Naive B cell (primary cell): ENCODE data around the gene TK1. TPM values are rescaled to one million over a fixed set of nuclear protein-coding genes. Genes with fewer than 3 reads are reported as not detected.

ENCODE experiments used
- ATAC-seq, 2 donors: fragments of 150-1000 bp; cut with Tn5 transposase; 2 replicates each; pipeline ENCODE4 v1.10.0; 2021; ENCODE audit warnings: low read depth in 2 of 2, mild to moderate bottlenecking in 2 of 2, moderate library complexity in 2 of 2
- DNase-seq: peaks from one replicate; pipeline ENCODE4 v3.0.0; 2022
- H3K27ac Mint-ChIP-seq, 6 donors: one replicate each; pipeline ENCODE4 v1.8.0; 2020 to 2022; ENCODE audit warnings: mild to moderate bottlenecking in 6 of 6, mixed read lengths in 6 of 6, moderate library complexity in 5 of 6, inconsistent platforms in 2 of 6
- H3K27me3 Mint-ChIP-seq, 3 donors: one replicate each; pipeline ENCODE4 v1.8.0; 2021 to 2022; ENCODE audit warnings: mixed read lengths in 3 of 3, mild to moderate bottlenecking in 1 of 3
- H3K36me3 Mint-ChIP-seq, 2 donors: one replicate each; pipeline ENCODE4 v1.8.0; 2020 to 2022; ENCODE audit warnings: mixed read lengths in 2 of 2, inconsistent platforms in 1 of 2, mild to moderate bottlenecking in 1 of 2
- H3K4me1 Mint-ChIP-seq, 3 donors: one replicate each; pipeline ENCODE4 v1.8.0; 2020 to 2022; ENCODE audit warnings: mixed read lengths in 3 of 3, inconsistent platforms in 1 of 3, mild to moderate bottlenecking in 1 of 3, moderate library complexity in 1 of 3
- H3K4me3 Mint-ChIP-seq, 8 donors: one replicate each; pipeline ENCODE4 v1.8.0; 2020 to 2022; ENCODE audit warnings: mild to moderate bottlenecking in 8 of 8, mixed read lengths in 8 of 8, moderate library complexity in 8 of 8, inconsistent platforms in 2 of 8
- H3K9me3 Mint-ChIP-seq, 7 donors: one replicate each; pipeline ENCODE4 v1.8.0; 2020 to 2022; ENCODE audit warnings: mixed read lengths in 7 of 7, mild to moderate bottlenecking in 5 of 7, inconsistent platforms in 2 of 7, moderate library complexity in 1 of 7
- polyA plus RNA-seq, 6 donors: library from polyadenylated mRNA; unstranded; fragments of 300-500 nt; fragmentation: Illumina TruSeq; gene quantifications; one replicate each; pipeline ENCODE4 v1.2.3, GENCODE V29; 2021; ENCODE audit warnings: low read depth in 6 of 6

Gene TK1
- polyA plus RNA-seq, 6 donors from 2014 or later, result 0.91 to 3.5 (median 2.1) TPM

DNA sequence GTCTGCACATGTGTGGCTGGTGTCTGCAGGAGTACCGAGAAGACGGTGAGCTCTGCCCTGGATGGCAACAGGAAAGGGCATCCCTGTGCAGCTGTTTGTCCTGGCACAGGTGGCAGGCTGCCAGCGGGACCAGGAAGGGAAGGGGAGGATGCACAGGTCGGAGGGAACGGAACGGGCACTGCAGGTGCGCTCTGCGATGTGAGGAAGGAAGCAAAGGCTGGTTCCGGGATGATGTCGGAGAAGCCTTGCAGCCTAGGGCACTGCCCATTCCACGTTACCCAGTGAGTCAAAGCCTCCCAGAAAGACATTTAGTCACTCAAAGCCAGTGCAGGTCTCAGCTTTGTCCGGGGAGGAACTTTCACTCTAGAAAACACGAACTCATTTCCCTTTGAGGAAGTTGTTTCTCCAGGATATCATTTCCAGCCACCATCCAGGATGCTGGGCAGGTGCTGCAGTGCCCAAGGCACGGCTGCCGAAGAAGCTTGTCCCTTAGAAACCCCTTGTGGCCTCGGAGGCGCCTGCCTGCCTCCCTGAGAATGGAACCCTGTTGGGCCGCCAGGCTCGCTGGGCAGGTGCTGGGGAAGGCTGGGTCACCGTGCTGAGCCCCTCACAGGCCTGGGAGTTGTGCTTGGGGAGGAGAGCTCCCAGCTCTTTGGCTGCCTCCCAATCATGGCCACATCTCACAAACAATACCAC is 40.1 kb upstream of the TK1 start:
- Mint-ChIP-seq H3K36me3 (no peaks in the 10 kb centered on the region), H3K4me1 (peaks cover 0 to 10% (median 7%) of the 10 kb centered on the region in 3 donors), H3K9me3 (no peaks in the 10 kb centered on the region), H3K27me3 (peaks cover 21 to 52% (median 22%) of the 10 kb centered on the region in 3 donors), H3K27ac (no peak overlapping the region), H3K4me3 (no peak overlapping the region)
- ATAC-seq (no peak), DNase-seq (no peak)

GRCh38 chr17:78226055-78226758 is 39.4 kb upstream of the TK1 start:
- ATAC-seq, result no peak
- H3K36me3 Mint-ChIP-seq, result no peaks in the 10 kb centered on the region
- H3K9me3 Mint-ChIP-seq, result no peaks in the 10 kb centered on the region
- H3K27me3 Mint-ChIP-seq, result peaks cover 16 to 46% (median 22%) of the 10 kb centered on the region in 3 donors
- H3K27ac Mint-ChIP-seq, result no peak overlapping the region
- DNase-seq, result no peak
- H3K4me3 Mint-ChIP-seq, result no peak overlapping the region
- peaks cover 0 to 10% (median 1%) of the 10 kb centered on the region in 3 donors for H3K4me1 Mint-ChIP-seq

DNA sequence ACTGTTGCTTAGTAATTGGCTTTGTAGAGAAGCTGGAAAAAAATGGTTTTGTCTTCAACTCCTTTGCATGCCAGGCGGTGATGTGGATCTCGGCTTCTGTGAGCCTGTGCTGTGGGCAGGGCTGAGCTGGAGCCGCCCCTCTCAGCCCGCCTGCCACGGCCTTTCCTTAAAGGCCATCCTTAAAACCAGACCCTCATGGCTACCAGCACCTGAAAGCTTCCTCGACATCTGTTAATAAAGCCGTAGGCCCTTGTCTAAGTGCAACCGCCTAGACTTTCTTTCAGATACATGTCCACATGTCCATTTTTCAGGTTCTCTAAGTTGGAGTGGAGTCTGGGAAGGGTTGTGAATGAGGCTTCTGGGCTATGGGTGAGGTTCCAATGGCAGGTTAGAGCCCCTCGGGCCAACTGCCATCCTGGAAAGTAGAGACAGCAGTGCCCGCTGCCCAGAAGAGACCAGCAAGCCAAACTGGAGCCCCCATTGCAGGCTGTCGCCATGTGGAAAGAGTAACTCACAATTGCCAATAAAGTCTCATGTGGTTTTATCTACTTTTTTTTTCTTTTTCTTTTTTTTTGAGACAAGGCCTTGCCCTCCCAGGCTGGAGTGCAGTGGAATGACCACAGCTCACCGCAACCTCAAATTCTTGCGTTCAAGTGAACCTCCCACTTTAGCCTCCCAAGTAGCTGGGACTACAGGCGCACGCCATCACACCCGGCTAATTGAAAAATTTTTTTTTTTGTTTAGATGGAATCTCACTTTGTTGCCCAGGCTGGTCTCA is 38.4 kb upstream of the TK1 start:
- H3K4me1 Mint-ChIP-seq, result peaks cover 0 to 5% (median 0%) of the 10 kb centered on the region in 3 donors
- H3K4me3 Mint-ChIP-seq, result no peak overlapping the region
- H3K27me3 Mint-ChIP-seq, result peaks cover 8 to 37% (median 15%) of the 10 kb centered on the region in 3 donors
- H3K36me3 Mint-ChIP-seq, result no peaks in the 10 kb centered on the region
- ATAC-seq, result no peak
- DNase-seq, result no peak
- no peaks in the 10 kb centered on the region for H3K9me3 Mint-ChIP-seq
- H3K27ac Mint-ChIP-seq, result no peak overlapping the region

GRCh38 chr17:78224231-78225087 is 37.6 kb upstream of the TK1 start:
- H3K4me1 Mint-ChIP-seq, result peaks cover 0 to 5% (median 0%) of the 10 kb centered on the region in 3 donors
- ATAC-seq, result no peak
- H3K27ac Mint-ChIP-seq, result no peak overlapping the region

GRCh38 chr17:78223765-78224164 is 36.9 kb upstream of the TK1 start:
- peaks cover 0 to 5% (median 0%) of the 10 kb centered on the region in 3 donors for H3K4me1 Mint-ChIP-seq
- ATAC-seq, result no peak

More at GRCh38 chr17:78224231-78225087, 37.6 kb upstream of the TK1 start:
- DNase-seq, result no peak
- no peaks in the 10 kb centered on the region for H3K9me3 Mint-ChIP-seq
- H3K27me3 Mint-ChIP-seq, result peaks cover 8 to 29% (median 15%) of the 10 kb centered on the region in 3 donors
- H3K4me3 Mint-ChIP-seq, result no peak overlapping the region
- no peaks in the 10 kb centered on the region for H3K36me3 Mint-ChIP-seq

DNA sequence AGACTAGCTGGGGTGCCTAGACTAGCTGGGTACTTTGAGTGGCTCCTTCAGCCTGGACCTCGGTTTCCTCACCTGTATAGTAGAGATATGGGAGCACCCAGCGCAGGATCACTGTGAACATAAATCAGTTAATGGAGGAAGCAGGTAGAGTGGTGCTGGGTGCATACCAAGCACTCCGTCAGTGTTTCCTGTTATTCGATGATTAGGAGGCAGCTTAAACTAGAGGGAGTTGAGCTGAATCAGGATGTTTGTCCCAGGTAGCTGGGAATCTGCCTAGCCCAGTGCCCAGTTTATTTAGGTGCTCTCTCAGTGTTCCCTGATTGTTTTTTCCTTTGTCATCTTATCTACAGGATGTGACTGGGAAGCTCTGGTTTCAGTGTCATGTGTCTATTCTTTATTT is 36.2 kb upstream of the TK1 start:
- H3K9me3 Mint-ChIP-seq, result no peaks in the 10 kb centered on the region
- no peak for ATAC-seq
- no peaks in the 10 kb centered on the region for H3K36me3 Mint-ChIP-seq
- no peak overlapping the region for H3K4me3 Mint-ChIP-seq
- H3K27ac Mint-ChIP-seq, result no peak overlapping the region
- H3K27me3 Mint-ChIP-seq, result peaks cover 8 to 17% (median 11%) of the 10 kb centered on the region in 3 donors
- no peak for DNase-seq
- peaks cover 0 to 5% (median 0%) of the 10 kb centered on the region in 3 donors for H3K4me1 Mint-ChIP-seq

More at GRCh38 chr17:78223765-78224164, 36.9 kb upstream of the TK1 start:
- H3K27me3 Mint-ChIP-seq, result peaks cover 8 to 22% (median 15%) of the 10 kb centered on the region in 3 donors
- H3K4me3 Mint-ChIP-seq, result no peak overlapping the region
- peak overlapping the region in 1 of 6 donors; percentile 82 for H3K27ac Mint-ChIP-seq
- DNase-seq, result no peak
- H3K36me3 Mint-ChIP-seq, result no peaks in the 10 kb centered on the region
- H3K9me3 Mint-ChIP-seq, result no peaks in the 10 kb centered on the region

- no peaks in the 10 kb centered on the region for H3K27me3 Mint-ChIP-seq
- H3K4me3 Mint-ChIP-seq, result peak overlapping the region in 1 of 8 donors; percentile 43
- DNase-seq (no peak), ATAC-seq (no peak)
- no peaks in the 10 kb centered on the region for H3K9me3 Mint-ChIP-seq
- peak overlapping the region in 1 of 6 donors; percentile 58 for H3K27ac Mint-ChIP-seq
- H3K4me1 Mint-ChIP-seq, result peaks cover 0 to 2% (median under 1%) of the 10 kb centered on the region in 3 donors
- H3K36me3 Mint-ChIP-seq, result no peaks in the 10 kb centered on the region
Measured at GRCh38 chr17:78219396-78220150, 32.7 kb upstream of the TK1 start.

- ATAC-seq, result no peak
- Mint-ChIP-seq H3K27ac (no peak overlapping the region), H3K36me3 (no peaks in the 10 kb centered on the region), H3K27me3 (no peaks in the 10 kb centered on the region), H3K4me1 (peaks cover 4 to 8% (median 6%) of the 10 kb centered on the region in 3 donors), H3K4me3 (peak overlapping the region in 7 of 8 donors; percentile 57 to 85 (median 76)), H3K9me3 (no peaks in the 10 kb centered on the region)
- no peak for DNase-seq
Measured at GRCh38 chr17:78214706-78215061, 27.8 kb upstream of the TK1 start.

- no peaks in the 10 kb centered on the region for H3K27me3 Mint-ChIP-seq
- H3K27ac Mint-ChIP-seq, result no peak within 1 kb of the TSS
Measured at GRCh38 chr17:78214016-78214705, 27.3 kb upstream of the TK1 start, which contains the start of gene BIRC5. TSS of gene BIRC5 (plus strand) at chr17:78214253. CDS start at chr17:78214317, 64 bp downstream.

DNA sequence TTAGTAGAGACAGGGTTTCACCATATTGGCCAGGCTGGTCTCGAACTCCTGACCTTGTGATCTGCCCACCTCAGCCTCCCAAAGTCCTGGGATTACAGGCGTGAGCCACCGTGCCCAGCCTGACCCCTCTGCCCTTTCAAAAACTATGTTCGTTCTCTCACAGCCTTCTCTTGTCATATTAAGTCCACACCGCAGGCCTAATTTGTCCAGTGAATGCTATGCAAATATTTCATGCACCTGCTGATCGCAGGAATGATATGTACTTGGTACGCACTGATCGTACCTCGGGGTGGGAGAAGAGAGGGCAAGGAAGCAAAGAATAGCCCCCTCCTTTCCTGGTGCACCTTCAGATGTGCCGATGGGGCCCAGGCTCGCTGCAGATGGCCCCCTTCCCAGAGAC is 24.2 kb upstream of the TK1 start:
- no peak for ATAC-seq
- no peaks in the 10 kb centered on the region for H3K27me3 Mint-ChIP-seq
- DNase-seq, result no peak
- H3K27ac Mint-ChIP-seq, result no peak overlapping the region
- H3K36me3 Mint-ChIP-seq, result no peaks in the 10 kb centered on the region
- H3K9me3 Mint-ChIP-seq, result no peaks in the 10 kb centered on the region
- H3K4me3 Mint-ChIP-seq, result no peak overlapping the region
- peaks cover 4 to 8% (median 6%) of the 10 kb centered on the region in 3 donors for H3K4me1 Mint-ChIP-seq

More at GRCh38 chr17:78214016-78214705, 27.3 kb upstream of the TK1 start, which contains the start of gene BIRC5:
- no peaks in the 10 kb centered on the region for H3K36me3 Mint-ChIP-seq
- peak; percentile 86 for DNase-seq
- peaks cover 4 to 8% (median 6%) of the 10 kb centered on the region in 3 donors for H3K4me1 Mint-ChIP-seq
- peak within 1 kb of the TSS in 7 of 8 donors; percentile 57 to 85 (median 76) for H3K4me3 Mint-ChIP-seq
- H3K9me3 Mint-ChIP-seq, result no peaks in the 10 kb centered on the region
- ATAC-seq, result peak; percentile 100

GRCh38 chr17:78210111-78210510 is 23.3 kb upstream of the TK1 start:
- ATAC-seq (no peak), DNase-seq (no peak)
- H3K27me3 Mint-ChIP-seq, result no peaks in the 10 kb centered on the region
- no peak overlapping the region for H3K27ac Mint-ChIP-seq
- H3K9me3 Mint-ChIP-seq, result no peaks in the 10 kb centered on the region
- no peak overlapping the region for H3K4me3 Mint-ChIP-seq
- peaks cover 4 to 8% (median 6%) of the 10 kb centered on the region in 3 donors for H3K4me1 Mint-ChIP-seq
- H3K36me3 Mint-ChIP-seq, result no peaks in the 10 kb centered on the region
